B cell (primary cell): Measurements from ENCODE around the gene SPOCK3. TPM values are rescaled to one million over a fixed set of nuclear protein-coding genes. Genes with fewer than 3 reads are reported as not detected.

ENCODE experiments used
- ATAC-seq: fragments of 200-7000 bp; cut with Tn5 transposase; one replicate; pipeline ENCODE4 v1.10.0; 2021; ENCODE audit warnings: low read depth, mild to moderate bottlenecking, moderate number of reproducible peaks, moderate library complexity
- CTCF ChIA-PET: fragments of 350-600 bp; sonication (Branson Sonifier 250); formaldehyde crosslinking; loops from one replicate; lab custom pipeline; 2021; ENCODE audit warnings: antibody characterized with exemption, inconsistent platforms; lab: Charles Lee
- POLR2A ChIA-PET: fragments of 350-600 bp; sonication (Branson Sonifier 250); formaldehyde crosslinking; loops from one replicate; lab custom pipeline; 2021; ENCODE audit warnings: antibody characterized with exemption; lab: Charles Lee
- DNase-seq: peaks from one replicate; pipeline ENCODE4 v3.0.0; 2013
- H2AFZ ChIP-seq: 2 replicates; pipeline ENCODE4 v1.6.1; 2012; ENCODE audit warnings: mild to moderate bottlenecking, low read depth, low read length; ENCODE audit not compliant: insufficient read depth, poor library complexity, severe bottlenecking
- H3K27ac ChIP-seq, 2 donors: 1 replicate in 1 of 2; 2 replicates in 1 of 2; pipeline ENCODE4 v1.5.1; 2012 to 2013; ENCODE audit warnings: low read length in 2 of 2, mild to moderate bottlenecking in 2 of 2, moderate library complexity in 1 of 2
- H3K27me3 ChIP-seq, 4 experiments: fragments of 200-600 bp in 1 of 4; sonication (generic) in 1 of 4; replicated peaks in 1 of 4; 1 replicate in 2 of 4; 2 replicates in 2 of 4; pipeline versions ENCODE4 v1.6.1 to v1.7.0; 2013 to 2016; ENCODE audit warnings: low read length in 3 of 4, mild to moderate bottlenecking in 2 of 4, mixed read lengths in 1 of 4, moderate library complexity in 1 of 4; ENCODE audit not compliant: insufficient read depth in 4 of 4, control insufficient read depth in 3 of 4; ENCODE audit errors: control extremely low read depth in 1 of 4
- H3K36me3 ChIP-seq, 2 experiments: replicated peaks in 1 of 2; 1 replicate in 1 of 2; 2 replicates in 1 of 2; pipeline versions ENCODE4 v1.6.1 to v1.7.1; 2013; ENCODE audit warnings: low read length in 1 of 2; ENCODE audit not compliant: insufficient read depth in 2 of 2, control insufficient read depth in 1 of 2; ENCODE audit errors: control extremely low read depth in 1 of 2, extremely low read depth in 1 of 2
- H3K4me1 ChIP-seq, 2 donors: fragments of 200-600 bp in 1 of 2; sonication (generic) in 1 of 2; 1 replicate in 1 of 2; 2 replicates in 1 of 2; pipeline versions ENCODE4 v1.5.1 to v1.6.1; 2013 to 2017; ENCODE audit warnings: low read length in 2 of 2; ENCODE audit not compliant: control insufficient read depth in 2 of 2, insufficient read depth in 2 of 2
- H3K4me2 ChIP-seq: replicated peaks from 2 replicates; pipeline ENCODE3; 2012; ENCODE audit warnings: mild to moderate bottlenecking, low read depth, low read length; ENCODE audit not compliant: poor library complexity, severe bottlenecking
- H3K4me3 ChIP-seq, 5 experiments: fragments of 200-600 bp in 1 of 5; sonication (generic) in 1 of 5; 1 replicate in 3 of 5; 2 replicates in 2 of 5; pipeline versions ENCODE4 v1.5.1 to v1.7.0; 2011 to 2016; ENCODE audit warnings: low read length in 4 of 5, mild to moderate bottlenecking in 4 of 5, low read depth in 2 of 5, control low read depth in 1 of 5, moderate library complexity in 1 of 5; ENCODE audit not compliant: insufficient read depth in 1 of 5; ENCODE audit errors: control extremely low read depth in 1 of 5, extremely low read depth in 1 of 5
- H3K79me2 ChIP-seq: fragments of 200-600 bp; sonication (generic); one replicate; pipeline ENCODE4 v1.6.0; 2016; ENCODE audit warnings: low read length; ENCODE audit not compliant: control insufficient read depth, insufficient read depth
- H3K9ac ChIP-seq: fragments of 200-600 bp; sonication (generic); 2 replicates; pipeline ENCODE4 v1.6.1; 2017; ENCODE audit warnings: mild to moderate bottlenecking, low read length, moderate library complexity
- H3K9me3 ChIP-seq, 3 donors: one replicate each; pipeline versions ENCODE4 v1.6.1 to v1.7.1; 2013; ENCODE audit warnings: low read length in 2 of 3; ENCODE audit not compliant: control insufficient read depth in 2 of 3, insufficient read depth in 1 of 3; ENCODE audit errors: control extremely low read depth in 1 of 3
- H4K20me1 ChIP-seq: 2 replicates; pipeline ENCODE4 v1.6.0; 2012; ENCODE audit warnings: mild to moderate bottlenecking, low read length; ENCODE audit not compliant: insufficient read depth, control insufficient read depth, poor library complexity, severe bottlenecking
- H3K27ac Mint-ChIP-seq: one replicate; pipeline ENCODE4 v1.8.0; 2021; ENCODE audit warnings: mixed read lengths
- H3K27me3 Mint-ChIP-seq: one replicate; pipeline ENCODE4 v1.8.0; 2021; ENCODE audit warnings: mixed read lengths
- H3K4me1 Mint-ChIP-seq: one replicate; pipeline ENCODE4 v1.8.0; 2021; ENCODE audit warnings: mixed read lengths
- H3K4me3 Mint-ChIP-seq: one replicate; pipeline ENCODE4 v1.8.0; 2021; ENCODE audit warnings: mixed read lengths
- H3K9me3 Mint-ChIP-seq: one replicate; pipeline ENCODE4 v1.8.0; 2022; ENCODE audit warnings: mixed read lengths; ENCODE audit not compliant: insufficient read depth
- CTCF ChIP-seq: fragments of 200-600 bp; IDR thresholded peaks from one replicate; pipeline ENCODE4 v1.8.0; 2022; ENCODE audit warnings: antibody characterized with exemption, mild to moderate bottlenecking
- EZH2 ChIP-seq: IDR thresholded peaks from 2 replicates; pipeline ENCODE4 v1.6.1; 2012; ENCODE audit warnings: borderline replicate concordance, low read depth, mild to moderate bottlenecking, moderate library complexity, low read length; ENCODE audit not compliant: insufficient read depth, poor library complexity, severe bottlenecking
- WGBS: methylation state at CpG from one replicate; pipeline ENCODE4 v1.1.5; 2013; ENCODE audit warnings: missing lambda C conversion rate; ENCODE audit not compliant: insufficient coverage; 5-methylcytosine and 5-hydroxymethylcytosine counted together
- intact Hi-C: fragments of 100-400 bp; cut with micrococcal nuclease; formaldehyde crosslinking; loops from one replicate; pipeline ENCODE4 v1.10.0; 2022
- polyA plus RNA-seq: library from polyadenylated mRNA; depleted of rRNA; stranded (reverse); fragments of >200 nt; gene quantifications from 2 replicates; pipeline ENCODE4 v1.2.3, GENCODE V29; 2012
- total RNA-seq, 2 donors: library from RNA; stranded (reverse); fragments of 120-200 nt in 1 of 2; gene quantifications; 1 replicate in 1 of 2; 2 replicates in 1 of 2; pipeline versions ENCODE4 v1.2.3 to v1.2.4, GENCODE V29; 2013 to 2022

Gene SPOCK3
- total and polyA plus RNA-seq, 2 donors (not counting 1 experiment from before 2014, with no cell fraction given) = not detected

GRCh38 chr4:167190379-167190778 lies 43.9 kb downstream of the SPOCK3 start:
- TF ChIP-seq CTCF (no peak), EZH2 (no peak)
- Mint-ChIP-seq H3K27me3 (no peaks in the 10 kb centered on the region), H3K27ac (no peak overlapping the region), H3K9me3 (peaks cover 2% of the 10 kb centered on the region), H3K4me1 (no peaks in the 10 kb centered on the region), H3K4me3 (no peak overlapping the region)
- Histone ChIP-seq H3K27me3 (no peaks in the 10 kb centered on the region), H3K9ac (no peak overlapping the region), H3K79me2 (no peaks in the 10 kb centered on the region), H3K4me1 (no peaks in the 10 kb centered on the region), H4K20me1 (no peaks in the 10 kb centered on the region), H3K4me2 (no peak overlapping the region), H3K9me3 (peaks cover 0 to 9% (median 0%) of the 10 kb centered on the region in 3 donors), H3K4me3 (no peak overlapping the region), H2AFZ (no peak overlapping the region), H3K36me3 (no peaks in the 10 kb centered on the region), H3K27ac (no peak overlapping the region)
- CTCF ChIA-PET = no interaction called here
- no CpG with 5 or more reads among the region's 2 CpGs for WGBS
- intact Hi-C loops = no loop called here
- POLR2A ChIA-PET = no interaction called here
- no peak for DNase-seq
- no peak for ATAC-seq

DNA sequence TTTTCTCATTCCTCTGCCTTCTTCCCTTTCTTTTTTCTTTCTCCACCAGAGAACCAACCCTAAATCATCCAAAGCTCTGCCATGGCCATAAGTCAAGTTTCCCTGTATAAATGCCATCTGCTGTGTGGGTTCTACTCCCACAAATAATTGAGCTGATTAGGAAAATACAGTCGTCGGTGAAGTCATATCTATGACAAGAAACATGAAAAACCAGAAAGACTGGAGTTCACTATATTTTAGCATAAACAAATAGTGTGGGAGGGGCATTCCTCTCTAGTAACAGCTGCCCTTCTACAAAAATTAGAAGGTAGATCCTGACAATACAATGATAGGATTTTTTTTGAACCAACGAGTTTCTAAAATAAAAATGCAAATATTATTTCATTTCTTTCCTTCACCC lies 48.8 kb downstream of the SPOCK3 start:
- no peaks in the 10 kb centered on the region for H4K20me1 ChIP-seq
- ATAC-seq = no peak
- no peak for DNase-seq
- ChIA-PET POLR2A (no interaction called here), CTCF (no interaction called here)
- Mint-ChIP-seq H3K27me3 (no peaks in the 10 kb centered on the region), H3K27ac (no peak overlapping the region), H3K4me1 (no peaks in the 10 kb centered on the region), H3K4me3 (no peak overlapping the region), H3K9me3 (peaks cover 2% of the 10 kb centered on the region)
- H3K27ac ChIP-seq = no peak overlapping the region
- H3K36me3 ChIP-seq = no peaks in the 10 kb centered on the region
- no peaks in the 10 kb centered on the region for H3K4me1 ChIP-seq
- no peak overlapping the region for H3K4me2 ChIP-seq
- no peaks in the 10 kb centered on the region for H3K79me2 ChIP-seq
- no CpG with 5 or more reads among the region's 3 CpGs for WGBS
- H3K4me3 ChIP-seq = no peak overlapping the region
- intact Hi-C loops = no loop called here
- TF ChIP-seq CTCF (no peak), EZH2 (no peak)
- no peak overlapping the region for H3K9ac ChIP-seq
- H3K27me3 ChIP-seq = no peaks in the 10 kb centered on the region
- H2AFZ ChIP-seq = no peak overlapping the region
- H3K9me3 ChIP-seq = no peaks in the 10 kb centered on the region
